HFF-Myc (cell line): Measurements from ENCODE around the gene CCDC24.
A peak's percentile ranks its signal among the peaks of the same experiment; 100 is the strongest.

Experiments used
- DNase-seq: peaks from one replicate; pipeline ENCODE4 v3.0.0-alpha.2; 2011; ENCODE audit warnings: low read depth; ENCODE audit errors: extremely low read depth
- H3K4me3 ChIP-seq: replicated peaks from 2 replicates; pipeline ENCODE4 v1.5.1; 2011; ENCODE audit warnings: low read depth, mild to moderate bottlenecking, control low read depth, low read length
- CTCF ChIP-seq: IDR thresholded peaks from 2 replicates; pipeline ENCODE4 v1.5.1; 2012; ENCODE audit warnings: mild to moderate bottlenecking, low read depth, low read length, control low read depth; ENCODE audit errors: missing control alignments

CCDC24 gene

DNA sequence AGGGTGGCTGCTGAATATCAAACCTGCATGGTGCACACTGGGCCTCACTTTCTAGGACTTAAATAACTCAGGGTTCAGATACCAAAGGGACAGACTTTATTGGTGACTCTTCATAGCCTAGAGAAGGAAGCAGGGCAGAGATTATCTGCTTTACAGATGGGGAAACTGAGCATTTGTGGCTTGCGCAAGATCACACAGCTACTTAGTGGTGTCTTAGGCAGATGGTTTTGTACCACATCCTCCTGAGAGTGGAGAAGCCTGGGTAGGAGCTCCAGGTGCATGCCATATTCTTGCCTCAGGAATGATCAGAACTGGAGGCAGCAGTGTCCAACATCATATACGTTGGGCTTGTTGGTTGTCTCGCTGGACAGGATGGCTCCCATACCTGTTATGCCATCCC is 28.4 kb upstream of the CCDC24 start:
- H3K4me3 ChIP-seq: no peak overlapping the region

GRCh38 chr1:43963890-43964289 is 27.5 kb upstream of the CCDC24 start:
- TF ChIP-seq CTCF: no peak
- DNase-seq: no peak
- H3K4me3 ChIP-seq: no peak overlapping the region

More for the DNA sequence above, 28.4 kb upstream of the CCDC24 start:
- no peak for TF ChIP-seq CTCF
- DNase-seq: no peak

- DNase-seq: no peak
- TF ChIP-seq CTCF: no peak
- no peak overlapping the region for H3K4me3 ChIP-seq
Observed at GRCh38 chr1:43965316-43965715, 26.1 kb upstream of the CCDC24 start.

DNA sequence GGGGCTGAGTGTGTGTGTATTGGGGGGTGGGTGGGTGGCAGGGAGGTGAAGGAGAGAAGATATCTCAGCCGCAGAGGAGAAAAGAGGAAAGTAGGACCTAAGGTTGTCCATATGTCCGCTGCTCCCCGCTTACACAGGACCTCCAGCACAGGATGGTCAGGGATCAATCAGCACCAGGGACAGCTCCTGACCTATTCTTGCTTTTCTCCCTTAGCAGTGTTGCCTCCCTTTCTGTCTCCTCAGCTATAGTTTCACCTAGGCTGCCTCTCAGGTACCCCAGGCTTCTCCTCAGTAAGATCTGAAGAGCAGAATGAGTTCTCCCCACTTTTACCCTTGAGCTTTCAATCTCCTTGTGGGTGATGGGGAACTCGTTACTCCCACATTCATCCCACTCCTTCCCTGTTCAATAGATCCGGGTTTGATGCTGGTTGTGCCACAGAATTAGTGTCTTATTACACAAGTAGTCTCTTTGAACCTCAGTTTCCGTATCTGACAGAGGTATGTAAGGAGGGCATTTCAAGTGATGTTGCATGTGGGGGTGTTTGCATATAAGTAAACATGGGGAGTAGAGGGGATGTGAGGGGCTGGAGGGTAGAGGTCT is 23.0 kb upstream of the CCDC24 start:
- no peak for DNase-seq
- TF ChIP-seq CTCF: no peak
- no peak overlapping the region for H3K4me3 ChIP-seq

GRCh38 chr1:43969416-43969745 is 22.0 kb upstream of the CCDC24 start:
- TF ChIP-seq CTCF: no peak
- no peak for DNase-seq
- H3K4me3 ChIP-seq: no peak overlapping the region

DNA sequence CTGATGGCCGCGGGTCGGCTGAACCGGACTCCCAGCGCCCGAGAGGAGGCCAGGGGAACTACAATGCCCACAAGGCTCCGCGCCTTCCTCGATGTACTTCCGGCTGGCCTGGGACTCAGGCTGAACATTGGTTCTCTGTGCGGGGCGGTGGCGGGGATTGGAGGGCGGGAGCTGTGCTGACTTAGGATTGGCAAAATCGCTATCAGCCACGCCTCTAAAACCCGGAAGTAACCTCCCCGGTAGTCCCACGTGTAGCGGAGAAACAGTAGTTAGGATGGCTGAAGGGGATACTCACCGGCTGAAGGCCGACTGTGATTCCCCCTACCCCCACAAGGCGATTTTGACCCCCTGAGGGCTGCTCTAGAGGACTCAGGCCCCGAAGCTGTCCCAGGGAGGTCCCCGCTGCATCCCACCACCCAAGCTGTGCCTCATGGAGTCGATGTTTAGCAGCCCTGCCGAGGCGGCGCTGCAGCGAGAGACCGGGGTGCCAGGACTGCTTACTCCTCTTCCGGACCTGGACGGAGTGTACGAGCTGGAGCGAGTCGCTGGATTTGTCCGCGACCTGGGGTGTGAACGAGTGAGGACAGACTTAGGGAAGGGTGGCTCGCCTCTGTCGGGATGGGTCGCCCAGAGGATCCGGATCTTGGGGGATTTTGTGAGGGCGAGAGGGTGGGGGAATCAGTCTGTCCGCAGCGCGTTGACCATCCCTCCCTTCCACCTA is 21.5 kb upstream of the CCDC24 start, which contains the start of gene DPH2:
Gene DPH2, plus strand, starts transcription at position 265 of the 721 bp plus-strand sequence. Its CDS starts 166 bp downstream, at position 431.
- TF ChIP-seq CTCF: peak; percentile 3
- peak; percentile 94 for DNase-seq
- H3K4me3 ChIP-seq: peak within 1 kb of the TSS; percentile 66
